ENCODE measurements around the gene PSPN. TPM values are rescaled to one million over a fixed set of nuclear protein-coding genes. Genes with fewer than 3 reads are reported as not detected.
"Not testable (repeated sequence)": the region's sequence is repeated elsewhere in the genome, so short reads cannot be mapped to it uniquely, and the experiment has no call there.

Gene PSPN
- total RNA-seq, 1 experiment from 2014 or later = 1.6 TPM

DNA sequence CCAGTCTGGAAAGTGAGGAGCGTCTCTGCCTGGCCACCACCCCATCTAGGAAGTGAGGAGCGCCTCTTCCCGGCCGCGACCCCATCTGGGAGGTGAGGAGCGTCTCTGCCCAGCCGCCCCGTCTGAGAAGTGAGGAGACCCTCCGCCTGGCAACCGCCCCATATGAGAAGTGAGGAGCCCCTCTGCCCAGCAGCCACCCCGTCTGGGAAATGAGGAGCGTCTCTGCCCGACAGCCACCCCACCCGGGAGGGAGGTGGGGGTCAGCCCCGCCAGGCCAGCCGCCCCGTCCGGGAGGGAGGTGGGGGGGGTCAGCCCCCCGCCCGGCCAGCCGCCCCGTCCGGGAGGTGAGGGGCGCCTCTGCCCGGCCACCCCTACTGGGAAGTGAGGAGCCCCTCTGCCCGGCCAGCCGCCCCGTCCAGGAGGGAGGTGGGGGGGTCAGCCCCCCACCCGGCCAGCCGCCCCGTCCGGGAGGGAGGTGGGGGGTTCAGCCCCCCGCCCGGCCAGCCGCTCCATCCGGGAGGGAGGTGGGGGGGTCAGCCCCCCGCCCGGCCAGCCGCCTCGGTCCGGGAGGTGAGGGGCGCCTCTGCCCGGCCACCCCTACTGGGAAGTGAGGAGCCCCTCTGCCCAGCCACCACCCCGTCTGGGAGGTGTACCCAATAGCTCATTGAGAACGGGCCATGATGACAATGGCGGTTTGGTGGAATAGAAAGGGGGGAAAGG lies 20.3 kb downstream of the PSPN start:
- H3K4me1 ChIP-seq (ENCODE audit: control insufficient read depth, insufficient read depth, low read length); H3K4me3 ChIP-seq (ENCODE audit: low read depth in 2 of 2, low read length in 2 of 2); DNase-seq (ENCODE audit: low read depth, low spot score); in situ Hi-C loops (cut with HindIII; ENCODE audit: low pct_unique_long_range_greater_than_20kb, low sequenced_read_pairs); POLR2A ChIA-PET; H3K27me3 ChIP-seq (ENCODE audit: control insufficient read depth, insufficient read depth, low read length); CTCF ChIA-PET; ATAC-seq; H3K27ac ChIP-seq (ENCODE audit: low read length); BruUV-seq (replicated peaks); intact Hi-C loops (cut with micrococcal nuclease; ENCODE audit: unreplicated experiment); H3K36me3 ChIP-seq (ENCODE audit: control insufficient read depth, insufficient read depth, low read length); H3K9me3 ChIP-seq (ENCODE audit: control insufficient read depth, insufficient read depth, low read depth, low read length): not testable (repeated sequence)

DNA sequence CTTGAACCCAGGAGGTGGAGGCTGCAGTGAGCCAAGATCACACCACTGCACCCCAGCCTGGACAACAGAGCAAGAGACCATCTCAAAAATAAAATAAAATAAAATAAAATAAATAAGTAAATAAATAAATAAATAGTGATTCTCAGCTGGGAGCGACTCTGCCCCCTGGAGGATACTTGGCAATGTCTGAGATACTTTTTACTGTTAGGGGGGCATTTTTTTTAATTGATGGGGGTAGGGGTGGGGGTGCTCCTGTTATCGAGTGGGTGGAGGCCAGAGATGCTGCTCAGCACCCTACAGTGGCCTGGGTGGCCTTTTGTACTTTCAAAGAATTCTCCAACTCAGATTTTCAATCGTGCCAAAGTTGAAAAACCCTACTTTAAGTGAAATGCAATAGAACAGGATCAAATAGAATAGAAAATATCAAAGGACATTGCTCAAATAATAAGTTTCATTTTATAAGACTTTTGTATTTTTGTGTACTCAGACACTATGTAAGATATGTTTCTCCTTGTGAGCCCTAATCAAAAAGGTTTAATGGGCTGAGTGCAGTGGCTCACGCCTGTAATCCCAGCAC lies 21.5 kb downstream of the PSPN start:
- ATAC-seq (no peak), DNase-seq (ENCODE audit: low read depth, low spot score) (no peak)
- in situ Hi-C loops (cut with HindIII; ENCODE audit: low pct_unique_long_range_greater_than_20kb, low sequenced_read_pairs) (no loop called here), intact Hi-C loops (cut with micrococcal nuclease; ENCODE audit: unreplicated experiment) (no loop called here)
- H3K9me3 ChIP-seq (ENCODE audit: control insufficient read depth, insufficient read depth, low read depth, low read length) = no peaks in the 10 kb centered on the region
- no peak overlapping the region for H3K27ac ChIP-seq (ENCODE audit: low read length)
- no peaks in the 10 kb centered on the region for H3K27me3 ChIP-seq (ENCODE audit: control insufficient read depth, insufficient read depth, low read length)
- CTCF ChIA-PET = interaction anchor here (0.7 kb wide), 1 partner anchor 50 kb away, joined by 5 read pairs; no protein-coding TSS in a partner anchor
- no TSS peak for BruUV-seq (replicated peaks)
- POLR2A ChIA-PET = no interaction called here
- H3K36me3 ChIP-seq (ENCODE audit: control insufficient read depth, insufficient read depth, low read length) = no peaks in the 10 kb centered on the region
- no peak overlapping the region for H3K4me3 ChIP-seq (ENCODE audit: low read depth in 2 of 2, low read length in 2 of 2)
- no peaks in the 10 kb centered on the region for H3K4me1 ChIP-seq (ENCODE audit: control insufficient read depth, insufficient read depth, low read length)
- TF ChIP-seq SIN3A (IDR thresholded peaks at IDR 0.05; ENCODE audit: borderline replicate concordance, insufficient read depth, low read depth, low read length) (no peak), TCF7L2 (IDR thresholded peaks at IDR 0.05; ENCODE audit: low read depth, low read length) (no peak)
- TF ChIP-seq, protein P1, sequence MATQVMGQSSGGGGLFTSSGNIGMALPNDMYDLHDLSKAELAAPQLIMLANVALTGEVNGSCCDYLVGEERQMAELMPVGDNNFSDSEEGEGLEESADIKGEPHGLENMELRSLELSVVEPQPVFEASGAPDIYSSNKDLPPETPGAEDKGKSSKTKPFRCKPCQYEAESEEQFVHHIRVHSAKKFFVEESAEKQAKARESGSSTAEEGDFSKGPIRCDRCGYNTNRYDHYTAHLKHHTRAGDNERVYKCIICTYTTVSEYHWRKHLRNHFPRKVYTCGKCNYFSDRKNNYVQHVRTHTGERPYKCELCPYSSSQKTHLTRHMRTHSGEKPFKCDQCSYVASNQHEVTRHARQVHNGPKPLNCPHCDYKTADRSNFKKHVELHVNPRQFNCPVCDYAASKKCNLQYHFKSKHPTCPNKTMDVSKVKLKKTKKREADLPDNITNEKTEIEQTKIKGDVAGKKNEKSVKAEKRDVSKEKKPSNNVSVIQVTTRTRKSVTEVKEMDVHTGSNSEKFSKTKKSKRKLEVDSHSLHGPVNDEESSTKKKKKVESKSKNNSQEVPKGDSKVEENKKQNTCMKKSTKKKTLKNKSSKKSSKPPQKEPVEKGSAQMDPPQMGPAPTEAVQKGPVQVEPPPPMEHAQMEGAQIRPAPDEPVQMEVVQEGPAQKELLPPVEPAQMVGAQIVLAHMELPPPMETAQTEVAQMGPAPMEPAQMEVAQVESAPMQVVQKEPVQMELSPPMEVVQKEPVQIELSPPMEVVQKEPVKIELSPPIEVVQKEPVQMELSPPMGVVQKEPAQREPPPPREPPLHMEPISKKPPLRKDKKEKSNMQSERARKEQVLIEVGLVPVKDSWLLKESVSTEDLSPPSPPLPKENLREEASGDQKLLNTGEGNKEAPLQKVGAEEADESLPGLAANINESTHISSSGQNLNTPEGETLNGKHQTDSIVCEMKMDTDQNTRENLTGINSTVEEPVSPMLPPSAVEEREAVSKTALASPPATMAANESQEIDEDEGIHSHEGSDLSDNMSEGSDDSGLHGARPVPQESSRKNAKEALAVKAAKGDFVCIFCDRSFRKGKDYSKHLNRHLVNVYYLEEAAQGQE (IDR thresholded peaks at IDR 0.05; ENCODE audit: insufficient read depth in 1 of 2, low read depth in 2 of 2, low read length in 1 of 2) = no peak
- TF ChIP-seq, protein P2, sequence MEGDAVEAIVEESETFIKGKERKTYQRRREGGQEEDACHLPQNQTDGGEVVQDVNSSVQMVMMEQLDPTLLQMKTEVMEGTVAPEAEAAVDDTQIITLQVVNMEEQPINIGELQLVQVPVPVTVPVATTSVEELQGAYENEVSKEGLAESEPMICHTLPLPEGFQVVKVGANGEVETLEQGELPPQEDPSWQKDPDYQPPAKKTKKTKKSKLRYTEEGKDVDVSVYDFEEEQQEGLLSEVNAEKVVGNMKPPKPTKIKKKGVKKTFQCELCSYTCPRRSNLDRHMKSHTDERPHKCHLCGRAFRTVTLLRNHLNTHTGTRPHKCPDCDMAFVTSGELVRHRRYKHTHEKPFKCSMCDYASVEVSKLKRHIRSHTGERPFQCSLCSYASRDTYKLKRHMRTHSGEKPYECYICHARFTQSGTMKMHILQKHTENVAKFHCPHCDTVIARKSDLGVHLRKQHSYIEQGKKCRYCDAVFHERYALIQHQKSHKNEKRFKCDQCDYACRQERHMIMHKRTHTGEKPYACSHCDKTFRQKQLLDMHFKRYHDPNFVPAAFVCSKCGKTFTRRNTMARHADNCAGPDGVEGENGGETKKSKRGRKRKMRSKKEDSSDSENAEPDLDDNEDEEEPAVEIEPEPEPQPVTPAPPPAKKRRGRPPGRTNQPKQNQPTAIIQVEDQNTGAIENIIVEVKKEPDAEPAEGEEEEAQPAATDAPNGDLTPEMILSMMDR (IDR thresholded peaks at IDR 0.05) = peak; percentile 71; the same call in 1 of the 2 replicates

Measured in Panc1 (cell line).